D341Med (cell line): Measurements from ENCODE around the gene LOXL4.
A peak's percentile ranks its signal among the peaks of the same experiment; 100 is the strongest.

Experiments
- DNase-seq: peaks from one replicate; pipeline ENCODE4 v3.0.0; 2012; ENCODE audit warnings: low spot score

Gene LOXL4

DNA sequence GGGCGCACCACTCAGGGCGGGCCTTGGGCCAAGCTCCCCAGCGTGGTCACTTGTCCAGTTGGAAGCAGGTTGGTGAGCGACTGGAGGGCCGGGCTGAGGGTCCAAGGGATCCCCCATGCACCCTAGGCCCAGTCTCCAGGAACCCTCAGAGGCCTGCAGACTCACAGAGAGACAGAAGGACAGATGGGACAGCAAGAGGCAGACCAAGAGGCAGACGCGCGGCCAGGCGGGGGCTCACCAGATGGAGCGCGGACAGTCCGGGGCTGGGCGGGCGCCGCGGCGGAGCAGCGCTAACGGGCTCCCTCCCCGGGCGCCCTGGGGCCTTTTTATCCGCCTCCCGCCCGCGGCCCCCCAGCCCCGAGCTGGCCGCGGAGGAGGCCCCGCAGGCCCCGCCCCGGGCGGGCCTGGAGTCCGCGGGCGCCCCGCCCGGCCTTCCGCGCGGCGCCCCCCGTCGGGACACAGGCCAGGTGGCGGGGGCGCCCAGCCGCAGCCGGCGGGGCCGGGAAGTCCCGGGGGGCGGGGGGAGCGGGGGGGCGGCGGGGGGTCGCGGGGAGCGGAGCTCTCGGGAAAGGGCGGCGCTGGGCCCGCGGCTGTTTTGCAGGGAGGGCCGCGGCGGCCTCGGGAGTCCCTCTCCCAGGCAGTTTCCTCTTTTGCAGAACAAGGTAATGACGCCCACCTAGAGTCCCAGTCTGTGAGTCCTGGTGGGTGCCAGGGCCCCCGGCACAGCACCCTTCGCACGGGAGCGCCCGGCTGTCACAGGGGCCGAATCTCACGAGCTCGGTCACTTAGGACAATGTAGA lies at the start of gene LOXL4:
Gene LOXL4 (minus strand): TSS at position 301 of the 800 bp plus-strand sequence. CDS start 5,175 bp downstream, outside the sequence.
- peak; percentile 73 for DNase-seq

DNA sequence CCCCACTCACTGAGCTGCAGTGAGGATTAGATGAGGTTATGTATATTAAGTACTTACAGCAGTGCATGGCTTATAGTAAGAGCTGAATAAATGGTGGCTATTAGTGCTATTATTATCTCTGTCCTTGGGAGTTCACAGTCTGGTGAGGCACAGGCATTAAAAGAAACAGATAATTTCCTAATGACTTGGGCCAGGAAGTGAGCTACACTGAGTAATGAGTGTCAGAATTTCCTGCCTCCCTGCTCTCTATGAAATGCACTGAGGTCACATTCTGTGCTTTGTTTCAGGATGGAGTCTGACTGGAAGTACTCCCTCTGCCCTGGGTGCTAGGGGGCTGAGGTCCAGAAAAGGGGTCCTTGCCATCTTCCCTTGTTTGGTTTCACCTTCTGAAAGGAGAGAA lies 48.7 kb upstream of the LOXL4 start:
- no peak for DNase-seq

- DNase-seq, result no peak
These were observed 48.2 kb upstream of the LOXL4 start for GRCh38 chr10:98316170-98316569.

GRCh38 chr10:98314532-98315284 lies 46.7 kb upstream of the LOXL4 start:
- no peak for DNase-seq

- DNase-seq, result no peak
These were observed 45.6 kb upstream of the LOXL4 start for GRCh38 chr10:98313598-98313997.

GRCh38 chr10:98312822-98313221 lies 44.8 kb upstream of the LOXL4 start:
- DNase-seq, result no peak

GRCh38 chr10:98312349-98312748 lies 44.4 kb upstream of the LOXL4 start:
- DNase-seq, result no peak

- no peak for DNase-seq
These were observed 42.7 kb upstream of the LOXL4 start for GRCh38 chr10:98310701-98311100.

DNA sequence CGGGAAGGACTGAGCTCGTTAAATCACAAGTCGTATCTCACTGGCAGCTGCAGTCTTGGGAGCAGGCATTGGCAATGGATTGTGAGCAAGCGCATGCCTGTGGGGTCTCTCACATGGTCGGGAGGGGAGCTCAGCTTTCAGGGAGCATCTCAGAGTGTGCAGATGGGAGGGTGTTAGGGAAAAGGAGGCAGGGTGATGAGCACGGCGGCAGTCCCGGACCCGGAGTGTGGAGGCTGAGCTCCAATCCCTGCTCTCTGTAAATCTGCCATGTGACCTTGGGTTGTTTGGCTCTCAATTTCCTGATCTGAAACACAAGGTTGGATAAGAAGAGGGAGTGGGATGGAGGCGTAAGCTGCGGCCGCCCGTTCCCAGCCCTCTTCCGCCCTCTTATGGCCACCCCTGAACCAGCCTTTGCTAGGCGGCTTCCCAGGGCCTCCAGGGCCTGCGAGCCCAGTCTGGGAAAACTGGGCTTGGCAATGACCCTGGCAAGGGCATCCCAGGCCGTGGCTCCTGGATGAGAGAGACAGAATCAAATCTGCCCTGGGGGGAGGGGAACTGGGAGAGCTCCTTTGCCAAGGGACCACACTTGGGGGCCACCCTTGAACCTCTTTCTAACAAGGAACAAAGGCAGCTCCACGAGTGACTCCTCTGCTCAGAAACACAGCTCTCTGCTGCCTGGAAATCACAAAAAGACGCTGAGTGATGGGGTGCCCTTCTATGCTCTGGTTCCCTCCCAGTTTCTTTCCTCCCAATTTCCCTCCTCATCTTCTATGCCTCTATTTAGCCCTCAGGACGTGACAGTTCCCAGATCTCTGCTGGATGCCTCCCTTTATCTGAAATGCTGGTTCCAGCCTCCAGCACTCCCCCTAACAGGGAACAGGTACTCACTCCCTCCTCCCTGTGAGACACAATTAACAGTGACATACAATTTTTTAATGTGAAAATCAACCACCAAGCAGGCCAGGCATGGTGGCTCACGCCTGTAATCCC lies 41.7 kb upstream of the LOXL4 start:
- DNase-seq, result peak; percentile 85

- DNase-seq, result no peak
These were observed 40.8 kb upstream of the LOXL4 start for GRCh38 chr10:98308669-98309365.

DNA sequence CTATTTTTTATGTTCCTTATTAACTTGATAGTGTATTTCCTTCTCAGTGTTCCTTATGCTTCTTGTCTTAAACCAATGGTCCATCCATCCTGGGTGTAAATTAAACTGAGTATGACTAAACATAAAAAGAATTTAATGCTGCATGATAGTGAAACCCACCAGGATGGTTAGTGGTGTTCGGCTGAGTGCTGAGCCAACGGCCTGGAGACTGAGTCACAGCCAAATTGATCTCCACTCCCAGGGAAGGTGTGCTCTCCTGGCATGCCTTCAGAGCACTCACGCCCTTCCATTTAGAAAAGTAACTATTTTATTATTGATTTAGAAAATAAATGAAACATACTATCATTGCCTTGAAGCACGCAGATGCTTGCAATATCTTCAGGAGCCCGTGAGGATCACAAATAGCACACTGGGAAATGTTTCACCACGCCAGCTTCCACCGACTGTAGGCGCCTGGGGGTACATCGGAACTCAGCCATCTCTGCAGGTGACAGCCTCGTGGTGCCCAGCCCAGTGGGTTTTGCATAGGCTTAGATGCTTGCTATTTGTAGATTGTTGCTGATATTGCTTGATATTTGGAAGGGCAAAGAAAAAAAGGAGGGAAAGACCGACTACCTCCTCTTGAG lies 40.0 kb upstream of the LOXL4 start:
- no peak for DNase-seq

DNA sequence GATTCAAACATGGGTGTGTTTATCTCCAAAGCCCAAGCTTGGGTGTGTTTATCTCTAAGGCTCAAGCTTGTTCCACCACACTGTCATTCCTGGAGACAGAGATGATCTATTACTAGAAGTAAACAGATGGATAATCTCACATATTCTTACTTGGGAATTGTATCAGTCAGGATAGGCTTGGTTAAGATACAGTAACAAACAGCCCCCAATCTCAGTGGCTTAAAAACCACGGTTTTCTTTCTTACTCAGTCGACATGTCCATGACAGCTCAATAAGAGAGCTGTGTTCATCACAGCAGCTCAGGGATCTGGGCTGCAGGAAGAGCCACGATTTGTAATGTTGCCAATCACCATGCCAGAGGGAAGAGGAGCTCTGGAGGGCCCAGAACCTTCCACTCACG lies 38.5 kb upstream of the LOXL4 start:
- DNase-seq, result no peak

- no peak for DNase-seq
These were observed 35.6 kb upstream of the LOXL4 start for GRCh38 chr10:98303569-98303968.

- DNase-seq, result no peak
These were observed 34.9 kb upstream of the LOXL4 start for GRCh38 chr10:98302741-98303365.

DNA sequence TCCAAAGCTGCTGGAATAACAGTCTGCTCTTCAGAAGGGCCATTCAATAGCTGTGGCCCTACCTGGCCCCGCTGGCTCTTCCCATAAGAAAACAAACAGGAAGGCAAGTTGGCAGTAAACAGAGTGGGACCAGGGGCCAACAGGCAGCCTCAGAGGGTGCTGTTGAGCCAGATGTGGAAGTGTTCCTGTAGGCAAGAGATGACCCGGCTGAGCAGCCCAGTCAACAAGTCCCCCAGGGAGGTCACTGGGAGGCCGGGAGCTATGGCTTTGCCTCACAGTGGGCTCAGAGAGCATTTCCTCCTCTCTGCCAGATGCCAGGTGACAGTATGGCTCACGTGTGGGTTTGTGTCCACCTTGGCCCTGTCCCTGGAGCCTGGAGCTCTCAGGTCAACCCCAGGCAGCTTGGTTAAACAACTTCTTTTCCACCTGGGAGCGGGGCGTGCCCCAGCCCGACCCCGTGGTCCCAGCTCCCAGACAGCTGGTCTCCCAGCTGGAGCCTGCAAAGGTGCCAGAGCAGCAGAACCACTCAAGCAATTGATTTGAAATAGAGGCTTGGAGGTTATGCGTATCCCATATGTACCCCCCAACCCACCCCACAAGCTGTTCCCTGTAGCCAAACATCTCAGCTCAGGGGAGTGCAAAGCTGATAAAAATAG lies 33.8 kb upstream of the LOXL4 start:
- DNase-seq, result no peak

DNA sequence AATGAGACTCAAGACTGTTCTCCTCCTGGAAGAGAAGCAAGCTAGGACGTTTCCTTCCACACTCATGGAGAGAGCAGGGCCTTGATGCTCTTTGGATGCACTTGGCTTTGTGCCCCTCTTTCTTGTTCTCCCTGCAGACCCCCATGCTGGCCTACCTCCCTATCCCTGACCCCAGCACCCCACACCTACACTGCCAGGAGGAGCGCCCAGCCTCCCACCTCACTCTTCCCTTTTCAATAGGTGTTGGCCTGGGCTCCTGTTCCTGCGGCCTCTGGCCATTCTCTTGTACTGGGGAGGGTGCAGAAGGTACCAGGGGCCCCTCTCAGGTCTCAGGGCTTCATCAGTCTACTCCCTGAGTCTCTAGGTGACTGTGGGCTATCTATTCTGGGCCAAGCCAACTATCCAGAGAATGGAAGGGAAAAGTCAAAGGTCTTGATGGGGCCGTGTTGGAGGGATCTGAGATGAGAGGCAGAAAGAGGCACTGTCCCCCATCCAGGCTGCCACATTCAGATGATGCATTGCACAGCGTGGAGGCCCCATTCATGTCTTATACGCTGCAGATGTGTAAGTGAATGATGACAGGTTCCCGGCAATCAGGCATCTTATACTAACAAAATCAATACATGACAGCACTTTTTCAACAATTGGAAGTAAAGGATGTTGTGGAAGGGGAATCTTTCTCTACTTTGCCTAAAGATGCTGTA lies 32.7 kb upstream of the LOXL4 start:
- DNase-seq, result no peak

GRCh38 chr10:98299341-98299740 lies 31.3 kb upstream of the LOXL4 start:
- DNase-seq, result no peak

- no peak for DNase-seq
These were observed 28.5 kb upstream of the LOXL4 start for GRCh38 chr10:98296524-98296923.

GRCh38 chr10:98295907-98296306 lies 27.9 kb upstream of the LOXL4 start:
- no peak for DNase-seq
